ENCODE results near the gene UPF1. TPM values are rescaled to one million over a fixed set of nuclear protein-coding genes. Genes with fewer than 3 reads are reported as not detected.

UPF1 gene
- total RNA-seq, result 44.2 and 97.0 TPM in 2 replicates

GRCh38 chr19:18831524-18832305, at the start of gene UPF1:
Gene UPF1 (plus strand): TSS chr19:18831959. CDS start chr19:18832210, 251 bp downstream.

GRCh38 chr19:18790566-18791314, 41.0 kb upstream of the UPF1 start, which contains the start of gene COMP:
Gene COMP (minus strand): TSS chr19:18791305. CDS start chr19:18791269, 36 bp downstream.

GRCh38 chr19:18895824-18896341, 64.1 kb downstream of the UPF1 start, which contains the start of gene CERS1:
Gene CERS1 (minus strand): TSS chr19:18896158. CDS start chr19:18896072, 86 bp downstream.

Other genes starting within 250 kb of the UPF1 start
- gene REX1BD, start 243.2 kb upstream of the UPF1 start, total RNA-seq, result 60.7 and 107 TPM in 2 replicates
- gene CRLF1, start 225.2 kb upstream of the UPF1 start, total RNA-seq, result 2.6 and 19.3 TPM in 2 replicates
- gene TMEM59L, start 219.1 kb upstream of the UPF1 start, total RNA-seq, result 0.26 and 3.8 TPM in 2 replicates
- gene KLHL26, start 194.9 kb upstream of the UPF1 start, total RNA-seq, result 5.8 and 9.1 TPM in 2 replicates
- gene CRTC1, start 148.3 kb upstream of the UPF1 start, total RNA-seq, result 2.1 and 6.8 TPM in 2 replicates
- under 0.01 TPM in 1 of 2 replicates, not detected in the other for gene COMP, start 40.7 kb upstream of the UPF1 start, total RNA-seq
- 1.0 and 1.2 TPM in 2 replicates for gene CERS1, start 64.2 kb downstream of the UPF1 start, total RNA-seq
- 338 and 384 TPM in 2 replicates for gene COPE, start 87.4 kb downstream of the UPF1 start, total RNA-seq
- 57.7 and 67.2 TPM in 2 replicates for gene DDX49, start 87.8 kb downstream of the UPF1 start, total RNA-seq
- gene HOMER3, start 109.3 kb downstream of the UPF1 start, total RNA-seq, result 68.7 and 76.3 TPM in 2 replicates
- gene SUGP2, start 201.6 kb downstream of the UPF1 start, total RNA-seq, result 20.0 and 36.6 TPM in 2 replicates
- gene ARMC6, start 201.6 kb downstream of the UPF1 start, total RNA-seq, result 23.6 and 37.8 TPM in 2 replicates
- 4.3 and 11.2 TPM in 2 replicates for gene SLC25A42, start 232.0 kb downstream of the UPF1 start, total RNA-seq

All from epithelial cell of alveolus of lung (primary cell).